ENCODE data around the gene ADAMTS1. TPM values are rescaled to one million over a fixed set of nuclear protein-coding genes. Genes with fewer than 3 reads are reported as not detected.

ADAMTS1 gene
- total and polyA plus RNA-seq, 2 experiments from 2014 or later: 166 to 211 TPM

DNA sequence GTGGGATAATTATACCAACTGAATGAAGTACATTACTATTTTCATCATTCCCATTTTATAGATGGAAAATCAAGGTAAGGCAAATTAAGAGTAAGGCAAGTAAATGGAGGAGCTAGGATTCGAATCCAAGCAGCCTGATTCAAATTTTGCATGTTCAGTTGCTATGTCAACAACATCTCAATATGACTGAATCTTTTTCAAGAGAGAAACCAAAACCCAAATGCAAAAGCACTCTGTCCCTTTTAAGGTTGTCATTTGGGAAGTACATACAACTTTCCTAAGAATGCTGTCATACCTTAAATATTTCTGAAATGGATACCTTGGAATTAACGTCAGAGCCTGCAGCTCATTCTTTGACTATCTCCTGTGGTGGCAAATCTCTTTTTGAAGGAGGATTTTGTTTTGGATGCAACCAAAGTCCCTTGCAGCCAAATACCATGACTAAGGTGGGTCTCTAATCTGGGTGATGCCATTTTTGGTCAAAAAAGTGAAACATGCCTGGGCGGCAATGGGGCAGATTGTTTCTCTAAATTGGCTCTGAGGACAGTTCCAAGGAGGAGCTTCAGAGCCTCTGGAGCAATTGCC lies 25.4 kb downstream of the ADAMTS1 start:
- TF ChIP-seq EZH2 (IDR thresholded peaks at IDR 0.05; ENCODE audit: insufficient read depth, poor library complexity, severe bottlenecking) (no peak), EZH2phosphoT487 (IDR thresholded peaks at IDR 0.05; ENCODE audit: insufficient read depth, low read depth) (no peak)
- in situ Hi-C loops (cut with MboI): no loop called here
- 55 to 64% methylated on average over 3 of the region's 3 CpGs for WGBS, 2 experiments (ENCODE audit: low coverage in 1 of 2, low lambda C conversion rate in 2 of 2, missing lambda C conversion rate in 2 of 2)

DNA sequence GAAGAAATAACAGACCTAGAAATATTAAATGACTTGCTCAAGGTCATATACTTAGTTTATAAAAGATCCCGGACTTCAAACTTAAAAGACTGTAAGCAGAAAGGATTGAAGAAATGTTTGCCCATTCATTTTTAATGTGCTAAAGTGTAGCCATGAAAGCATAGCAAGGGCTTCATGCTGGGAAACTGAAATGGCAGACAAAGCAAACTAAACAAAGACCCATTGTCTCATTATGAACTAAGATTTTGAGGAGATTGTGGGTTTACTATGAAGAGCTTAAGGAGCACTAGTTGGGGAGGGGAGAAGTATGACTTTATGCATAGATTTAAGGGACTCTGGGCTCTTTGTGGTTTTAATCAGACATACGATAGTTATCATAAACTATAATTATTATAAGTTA lies 26.3 kb downstream of the ADAMTS1 start:
- in situ Hi-C loops (cut with MboI): no loop called here
- Histone ChIP-seq H3K27me3 (replicated peaks; ENCODE audit: insufficient read depth) (no peaks in the 10 kb centered on the region), H3K4me3 (no peak overlapping the region), H3K9me2 (ENCODE audit: insufficient read depth) (no peaks in the 10 kb centered on the region), H3K4me2 (ENCODE audit: unreplicated experiment) (no peak overlapping the region), H3K9ac (no peak overlapping the region), H2AFZ (peak overlapping the region; percentile 7; the same call in 1 of the 2 replicates), H3K79me2 (ENCODE audit: insufficient read depth) (no peaks in the 10 kb centered on the region), H4K20me1 (ENCODE audit: insufficient read depth) (no peaks in the 10 kb centered on the region), H3K27ac (no peak overlapping the region), H3K4me1 (ENCODE audit: insufficient read depth) (peaks cover 10% of the 10 kb centered on the region; the same call in 1 of the 2 replicates), H3K9me3 (ENCODE audit: low read depth) (no peaks in the 10 kb centered on the region), H3F3A (ENCODE audit: insufficient read depth) (no peaks in the 10 kb centered on the region), H3K36me3 (ENCODE audit: low read depth) (no peaks in the 10 kb centered on the region)
- TF ChIP-seq EZH2phosphoT487 (IDR thresholded peaks at IDR 0.05; ENCODE audit: insufficient read depth, low read depth) (no peak), EZH2 (IDR thresholded peaks at IDR 0.05; ENCODE audit: insufficient read depth, poor library complexity, severe bottlenecking) (no peak)
- no peak for DNase-seq
- 97 to 100% methylated on average over 2 of the region's 2 CpGs for WGBS, 2 experiments (ENCODE audit: low coverage in 1 of 2, low lambda C conversion rate in 2 of 2, missing lambda C conversion rate in 2 of 2)

More for the DNA sequence above, 25.4 kb downstream of the ADAMTS1 start:
- no peak for DNase-seq
- no peaks in the 10 kb centered on the region for H3K9me2 ChIP-seq (ENCODE audit: insufficient read depth)
- H3K79me2 ChIP-seq (ENCODE audit: insufficient read depth): no peaks in the 10 kb centered on the region
- H3K4me1 ChIP-seq (ENCODE audit: insufficient read depth): peaks cover 5% of the 10 kb centered on the region; the same call in 1 of the 2 replicates
- H3F3A ChIP-seq (ENCODE audit: insufficient read depth): no peaks in the 10 kb centered on the region
- no peak overlapping the region for H3K9ac ChIP-seq
- no peak overlapping the region for H2AFZ ChIP-seq
- no peaks in the 10 kb centered on the region for H3K27me3 ChIP-seq (replicated peaks; ENCODE audit: insufficient read depth)
- no peaks in the 10 kb centered on the region for H3K36me3 ChIP-seq (ENCODE audit: low read depth)
- no peak overlapping the region for H3K27ac ChIP-seq
- H3K9me3 ChIP-seq (ENCODE audit: low read depth): no peaks in the 10 kb centered on the region
- H3K4me3 ChIP-seq: no peak overlapping the region
- H4K20me1 ChIP-seq (ENCODE audit: insufficient read depth): no peaks in the 10 kb centered on the region
- H3K4me2 ChIP-seq (ENCODE audit: unreplicated experiment): no peak overlapping the region

DNA sequence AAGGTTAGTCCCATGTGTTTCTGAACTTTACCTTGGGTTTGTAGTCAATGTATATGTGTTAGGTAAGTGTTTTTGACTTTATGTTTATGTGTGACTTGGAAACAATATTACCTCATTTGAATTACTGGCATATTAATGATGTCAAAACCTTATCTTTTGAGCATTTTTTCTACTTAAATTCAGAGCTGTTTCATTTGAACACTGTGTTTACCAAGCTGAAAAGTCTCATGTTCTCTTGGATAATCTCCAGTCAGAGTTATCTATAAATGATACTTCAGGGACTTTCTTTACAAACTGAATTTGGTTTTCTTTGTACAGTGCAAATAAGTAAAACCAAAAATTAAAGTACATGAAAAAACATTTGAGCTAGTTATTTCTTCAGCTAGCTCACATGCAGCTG lies 30.0 kb downstream of the ADAMTS1 start:
- Histone ChIP-seq H3K9me3 (ENCODE audit: low read depth) (no peaks in the 10 kb centered on the region), H3K4me2 (ENCODE audit: unreplicated experiment) (peak overlapping the region; percentile 51), H3K4me1 (ENCODE audit: insufficient read depth) (peaks cover 20% of the 10 kb centered on the region), H3K9ac (peak overlapping the region; percentile 10; the same call in 1 of the 2 replicates), H4K20me1 (ENCODE audit: insufficient read depth) (no peaks in the 10 kb centered on the region), H3K4me3 (peak overlapping the region; percentile 32; the same call in 1 of the 2 replicates), H3K27ac (peak overlapping the region; percentile 4), H3K9me2 (ENCODE audit: insufficient read depth) (no peaks in the 10 kb centered on the region), H3K27me3 (replicated peaks; ENCODE audit: insufficient read depth) (no peaks in the 10 kb centered on the region), H2AFZ (peak overlapping the region; percentile 28; the same call in 1 of the 2 replicates), H3K36me3 (ENCODE audit: low read depth) (no peaks in the 10 kb centered on the region), H3K79me2 (ENCODE audit: insufficient read depth) (no peaks in the 10 kb centered on the region), H3F3A (ENCODE audit: insufficient read depth) (0 out of 2 replicates have a peak, but pooled peaks cover 4% of the 10 kb centered on the region)
- TF ChIP-seq EZH2 (IDR thresholded peaks at IDR 0.05; ENCODE audit: insufficient read depth, poor library complexity, severe bottlenecking) (no peak), EZH2phosphoT487 (IDR thresholded peaks at IDR 0.05; ENCODE audit: insufficient read depth, low read depth) (no peak)
- in situ Hi-C loops (cut with MboI): no loop called here
- no peak for DNase-seq

DNA sequence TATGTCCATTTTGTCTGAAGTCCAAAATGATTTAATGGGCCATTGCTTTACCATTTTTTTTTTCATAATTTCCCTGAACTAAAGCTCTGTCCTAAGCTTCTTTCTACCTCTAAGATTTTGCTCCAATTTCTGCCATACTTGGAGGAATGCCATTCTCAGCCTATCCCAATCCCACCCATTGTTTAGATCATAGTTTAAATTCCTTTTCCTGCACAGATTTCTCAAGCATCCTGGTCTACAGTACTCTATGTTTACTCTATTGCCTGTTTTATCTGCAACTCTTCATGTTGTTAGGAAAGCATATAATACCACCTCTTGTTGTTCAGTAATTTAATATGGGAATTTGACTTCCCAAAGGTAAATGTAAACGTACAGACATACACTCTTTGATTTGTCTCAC lies 30.8 kb downstream of the ADAMTS1 start:
- no peak for TF ChIP-seq EZH2phosphoT487 (IDR thresholded peaks at IDR 0.05; ENCODE audit: insufficient read depth, low read depth)
- no peak for TF ChIP-seq EZH2 (IDR thresholded peaks at IDR 0.05; ENCODE audit: insufficient read depth, poor library complexity, severe bottlenecking)
- no peak overlapping the region for H3K9ac ChIP-seq
- 0 out of 2 replicates have a peak, but pooled peaks cover 4% of the 10 kb centered on the region for H3F3A ChIP-seq (ENCODE audit: insufficient read depth)
- no peaks in the 10 kb centered on the region for H3K79me2 ChIP-seq (ENCODE audit: insufficient read depth)
- H3K4me3 ChIP-seq: no peak overlapping the region
- H3K4me2 ChIP-seq (ENCODE audit: unreplicated experiment): no peak overlapping the region
- H3K27ac ChIP-seq: no peak overlapping the region
- H3K9me2 ChIP-seq (ENCODE audit: insufficient read depth): no peaks in the 10 kb centered on the region
- H3K4me1 ChIP-seq (ENCODE audit: insufficient read depth): peaks cover 23% of the 10 kb centered on the region
- no peaks in the 10 kb centered on the region for H3K9me3 ChIP-seq (ENCODE audit: low read depth)
- no peaks in the 10 kb centered on the region for H3K27me3 ChIP-seq (replicated peaks; ENCODE audit: insufficient read depth)
- no peak for DNase-seq
- 43 to 62% methylated on average over 1 of the region's 1 CpG for WGBS, 2 experiments (ENCODE audit: low coverage in 1 of 2, low lambda C conversion rate in 2 of 2, missing lambda C conversion rate in 2 of 2)
- H3K36me3 ChIP-seq (ENCODE audit: low read depth): no peaks in the 10 kb centered on the region
- in situ Hi-C loops (cut with MboI): no loop called here
- H2AFZ ChIP-seq: no peak overlapping the region
- no peaks in the 10 kb centered on the region for H4K20me1 ChIP-seq (ENCODE audit: insufficient read depth)
